HG03280 (cell line): Measurements from ENCODE around the gene PLCB1.

Experiments
- ATAC-seq: cut with Tn5 transposase; IDR thresholded peaks from one replicate; pipeline ENCODE4 v1.9.1; 2021; ENCODE audit warnings: mild to moderate bottlenecking, moderate library complexity; ENCODE audit not compliant: unreplicated experiment

PLCB1 gene

GRCh38 chr20:8474027-8474668 lies 342.1 kb downstream of the PLCB1 start:
- ATAC-seq: no peak

DNA sequence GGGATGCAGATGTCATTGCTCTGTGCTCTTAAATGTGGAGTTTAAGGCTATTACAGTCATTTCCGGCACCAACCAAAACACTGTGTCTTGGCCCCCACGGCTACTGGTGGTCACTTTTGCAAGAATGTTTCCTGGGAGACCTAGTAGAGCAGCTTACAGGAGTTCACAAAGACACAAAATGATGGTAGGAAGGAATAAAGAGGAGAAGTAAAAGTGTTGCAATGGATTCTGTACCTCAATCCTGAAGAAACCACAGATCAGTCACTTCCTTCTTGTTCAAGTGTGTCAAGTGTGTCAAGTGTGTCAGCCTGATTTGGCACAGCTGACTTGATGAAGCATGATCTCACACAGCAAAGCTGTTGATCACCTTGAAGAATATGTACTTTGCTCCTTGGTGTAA lies 344.0 kb downstream of the PLCB1 start:
- no peak for ATAC-seq

DNA sequence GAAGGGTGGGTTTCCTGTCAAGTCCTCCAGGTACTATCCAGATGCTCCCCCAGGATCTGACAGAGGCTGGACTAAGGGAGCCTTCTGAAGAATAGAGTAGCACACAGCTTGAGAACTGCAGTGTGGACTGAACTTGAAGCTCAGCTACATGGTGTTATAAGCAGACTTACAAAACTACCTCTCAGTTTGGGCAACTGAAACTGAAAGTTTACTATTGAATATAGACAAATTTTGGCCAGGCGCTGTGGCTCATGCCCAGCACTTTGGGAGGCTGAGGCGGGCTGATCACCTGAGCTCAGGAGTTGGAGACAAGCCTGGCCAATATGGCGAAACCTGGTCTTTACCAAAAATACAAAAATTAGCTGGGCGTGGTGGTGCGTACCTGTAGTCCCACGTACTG lies 348.5 kb downstream of the PLCB1 start:
- no peak for ATAC-seq

DNA sequence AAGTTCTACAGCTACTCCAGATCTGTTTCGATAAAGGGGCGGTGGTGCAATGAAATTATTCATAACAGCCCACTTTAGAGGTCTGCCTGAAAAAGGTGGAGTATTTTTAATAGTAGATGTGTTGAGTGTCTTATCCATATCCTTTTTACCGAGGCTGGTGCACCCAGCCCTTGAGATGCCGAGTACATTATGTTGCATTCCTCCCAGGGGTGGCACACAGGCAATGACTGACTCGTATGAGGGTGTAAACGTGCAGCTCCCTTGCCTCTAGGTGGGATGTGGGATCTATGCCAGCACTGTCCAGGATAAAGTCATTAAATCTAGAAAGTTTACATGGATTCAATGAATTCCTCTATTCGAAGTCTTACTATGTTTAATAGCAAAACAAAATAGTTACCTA lies 355.6 kb downstream of the PLCB1 start:
- no peak for ATAC-seq

DNA sequence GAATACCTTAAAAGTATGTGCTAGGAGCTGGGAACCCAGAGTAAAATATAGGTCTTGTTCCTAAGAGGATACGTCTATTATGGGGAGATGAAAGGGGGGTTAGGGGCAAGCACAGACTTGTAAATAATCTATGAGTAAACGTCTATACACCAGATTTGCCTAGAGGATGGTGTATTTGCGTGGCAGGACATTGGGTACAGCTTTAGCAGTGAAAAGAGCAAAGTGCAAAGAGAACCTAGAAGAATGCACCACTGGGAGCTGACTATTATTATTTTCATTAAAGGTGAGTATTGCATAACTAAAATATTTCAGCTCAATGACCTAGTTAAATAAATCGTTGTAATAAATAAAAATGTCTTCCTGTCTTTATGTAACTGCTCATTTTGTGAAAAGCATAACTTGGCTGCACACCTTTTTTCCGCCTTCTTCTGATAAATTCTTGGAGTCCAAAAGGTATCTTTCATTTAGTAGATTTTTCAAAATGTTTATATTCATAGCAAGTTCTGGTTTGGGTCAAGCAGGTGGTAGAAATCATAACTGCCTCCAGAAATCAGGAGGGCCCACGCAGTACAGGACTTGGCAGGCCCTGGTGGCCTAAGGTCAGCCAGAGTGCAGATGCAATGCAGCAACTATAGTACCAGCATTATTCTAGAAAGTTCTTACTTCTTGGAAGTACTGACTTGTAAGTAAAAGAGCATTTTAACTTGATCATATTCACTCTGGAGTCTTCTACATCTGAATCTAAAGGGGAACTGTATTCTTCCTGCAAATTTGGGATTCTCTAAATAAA lies 357.2 kb downstream of the PLCB1 start:
- no peak for ATAC-seq

DNA sequence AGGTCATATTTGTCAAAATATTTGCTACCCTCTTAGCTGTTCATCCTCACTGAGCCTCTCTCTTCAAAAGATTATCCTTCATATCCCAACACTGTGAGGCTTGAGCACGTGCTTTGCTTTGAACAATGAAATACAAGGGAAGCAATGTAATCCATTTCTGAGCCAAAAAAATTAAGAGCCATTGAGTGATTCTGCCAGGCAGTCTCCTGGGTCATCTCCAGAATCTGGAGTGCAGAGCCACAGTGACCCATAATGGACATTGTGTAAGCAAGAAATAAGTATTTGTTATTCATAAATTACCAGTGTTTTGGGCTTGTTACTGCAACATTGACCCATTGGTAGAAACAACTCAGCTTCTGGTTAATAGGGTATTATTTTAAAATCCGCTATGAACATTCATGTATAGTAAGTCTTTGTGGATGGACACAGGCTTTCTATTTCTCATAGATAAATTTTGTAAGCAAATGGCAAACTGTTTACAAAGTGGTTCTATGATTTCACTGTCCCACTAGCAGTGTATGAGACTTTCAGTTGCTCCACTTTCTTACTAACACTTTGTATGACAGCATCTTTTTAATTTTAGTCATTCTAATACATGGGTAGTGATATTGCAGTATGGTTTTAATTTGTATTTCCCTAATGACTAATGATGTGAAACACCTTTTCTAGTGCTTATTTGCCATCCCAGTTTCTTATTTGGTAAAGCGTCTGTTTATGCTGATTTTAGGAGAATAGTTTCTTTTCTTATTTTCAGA lies 358.2 kb downstream of the PLCB1 start:
- no peak for ATAC-seq

GRCh38 chr20:8492173-8492572 lies 360.1 kb downstream of the PLCB1 start:
- no peak for ATAC-seq

- no peak for ATAC-seq
Observed at GRCh38 chr20:8498571-8498970, 366.5 kb downstream of the PLCB1 start.

DNA sequence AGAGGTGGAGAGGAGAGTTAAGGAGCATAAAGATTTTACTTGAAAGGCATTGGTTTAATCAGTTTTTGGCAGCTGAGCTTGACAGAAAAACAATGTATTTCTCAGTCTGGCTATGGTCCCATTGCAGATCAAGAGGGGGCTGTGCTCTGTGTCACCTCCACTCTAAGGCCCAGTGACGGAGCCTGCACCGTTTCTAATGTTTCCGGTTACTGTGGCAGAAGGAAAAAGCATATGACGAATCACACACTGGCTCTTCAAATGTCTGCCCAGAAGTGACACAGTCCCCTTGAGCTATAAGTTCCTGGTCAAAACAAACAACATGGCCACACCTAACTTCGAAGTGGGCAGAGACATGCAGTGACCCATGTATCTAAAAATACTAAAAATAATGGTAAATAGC lies 372.0 kb downstream of the PLCB1 start:
- no peak for ATAC-seq

GRCh38 chr20:8505476-8506200 lies 373.6 kb downstream of the PLCB1 start:
- ATAC-seq: no peak

DNA sequence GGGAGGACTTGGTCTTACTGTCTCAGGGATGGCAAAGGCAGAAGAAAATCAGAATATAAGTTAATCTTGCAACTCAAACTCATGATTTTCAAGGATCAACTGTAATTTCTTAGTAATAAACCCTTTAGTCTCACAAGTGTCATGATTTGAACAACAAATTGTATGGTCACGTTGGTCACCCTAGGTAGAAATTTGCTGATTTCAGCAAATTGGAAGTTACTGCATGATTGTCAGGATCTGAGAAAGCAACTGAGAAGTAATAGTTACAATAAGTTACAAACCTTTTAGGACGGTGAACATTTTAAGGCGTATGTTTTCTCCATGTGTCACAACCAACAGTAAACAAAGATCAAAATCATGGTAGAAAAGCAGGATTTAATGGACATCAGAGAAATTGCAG lies 375.2 kb downstream of the PLCB1 start:
- no peak for ATAC-seq

GRCh38 chr20:8509809-8510208 lies 377.7 kb downstream of the PLCB1 start:
- ATAC-seq: no peak

GRCh38 chr20:8510808-8511207 lies 378.7 kb downstream of the PLCB1 start:
- no peak for ATAC-seq

GRCh38 chr20:8512003-8512402 lies 379.9 kb downstream of the PLCB1 start:
- no peak for ATAC-seq

DNA sequence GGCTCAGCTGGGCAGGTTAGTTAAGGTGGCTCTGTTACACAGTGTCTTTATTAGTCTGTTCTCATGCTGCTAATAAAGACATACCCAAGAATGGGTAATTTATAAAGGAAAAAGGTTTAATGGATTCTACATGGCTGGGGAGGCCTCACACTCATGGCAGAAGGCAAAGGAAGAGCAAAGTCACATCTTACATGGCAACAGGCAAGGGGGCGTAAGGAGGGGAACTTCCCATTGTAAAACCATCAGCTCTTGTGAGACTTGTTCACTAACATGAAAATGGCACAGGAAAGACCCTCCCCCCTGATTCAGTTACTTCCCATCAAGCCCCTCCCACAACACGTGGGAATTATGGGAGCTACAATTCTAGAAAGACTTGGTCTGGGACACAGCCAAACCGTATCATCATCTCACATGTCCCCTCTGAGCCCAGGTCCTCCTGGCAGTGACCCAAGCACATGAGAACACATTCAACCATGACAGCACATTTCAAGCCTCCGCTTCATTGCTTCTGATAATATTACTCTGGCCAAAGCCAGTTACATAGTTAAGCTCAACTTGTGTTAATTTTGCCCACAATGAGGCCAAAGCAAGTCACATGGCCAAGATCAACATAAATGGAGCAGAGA lies 383.9 kb downstream of the PLCB1 start:
- ATAC-seq: no peak

DNA sequence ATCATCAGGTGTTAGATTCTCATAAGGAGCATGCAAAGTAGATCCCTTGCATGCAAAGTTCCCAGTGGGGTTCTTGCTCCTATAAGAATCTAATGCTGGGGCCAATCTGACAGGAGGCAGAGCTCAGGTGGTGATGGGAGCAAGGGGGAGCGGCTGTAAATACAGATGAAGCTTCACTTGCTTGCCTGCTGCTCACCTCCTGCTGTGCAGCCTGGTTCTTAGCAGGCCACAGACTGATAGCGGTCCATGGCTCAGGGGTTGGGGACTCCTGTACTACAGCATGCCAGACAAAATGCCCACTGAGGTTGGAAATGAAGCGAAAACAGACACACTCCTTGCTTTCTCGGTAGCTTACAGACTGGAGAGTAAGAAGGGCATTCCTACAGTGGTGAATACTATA lies 386.8 kb downstream of the PLCB1 start:
- no peak for ATAC-seq

DNA sequence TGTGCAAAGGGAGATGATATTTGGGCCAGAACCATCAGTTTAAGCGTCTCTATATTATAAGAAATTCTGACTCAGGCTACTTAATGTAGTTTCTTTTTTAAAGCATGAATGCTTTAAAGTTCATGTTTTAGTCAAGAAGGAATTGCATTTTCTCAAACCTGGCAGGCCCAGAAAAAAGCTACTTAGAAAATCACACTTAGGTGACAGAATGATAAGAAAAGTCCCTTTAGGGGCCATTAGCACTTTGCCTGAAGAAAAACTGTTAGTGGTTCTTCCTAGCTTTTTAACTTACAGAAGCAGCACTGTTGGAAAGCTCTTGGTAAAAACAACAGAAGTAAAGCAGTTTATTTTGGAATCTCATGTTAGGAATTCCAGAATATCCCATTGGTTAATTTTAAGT lies 387.8 kb downstream of the PLCB1 start:
- ATAC-seq: no peak

DNA sequence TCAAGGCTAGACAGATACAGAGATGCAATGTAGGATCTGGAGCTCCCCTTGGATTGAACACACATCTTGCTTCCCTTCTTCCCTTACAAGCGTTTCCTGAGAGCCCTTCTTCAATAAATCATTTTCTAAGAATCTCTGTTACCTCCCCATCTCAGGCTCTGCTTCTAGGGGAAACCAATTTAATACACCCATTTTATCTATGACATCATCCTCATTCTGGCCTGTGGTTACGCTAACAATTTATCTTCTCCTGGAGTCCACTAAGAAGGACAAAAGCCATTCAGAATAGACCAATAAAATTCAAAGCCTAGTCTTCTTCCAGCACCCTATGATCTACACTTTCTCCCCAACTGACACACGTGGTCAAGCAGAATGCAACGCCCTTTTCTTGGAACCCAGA lies 390.1 kb downstream of the PLCB1 start:
- no peak for ATAC-seq

DNA sequence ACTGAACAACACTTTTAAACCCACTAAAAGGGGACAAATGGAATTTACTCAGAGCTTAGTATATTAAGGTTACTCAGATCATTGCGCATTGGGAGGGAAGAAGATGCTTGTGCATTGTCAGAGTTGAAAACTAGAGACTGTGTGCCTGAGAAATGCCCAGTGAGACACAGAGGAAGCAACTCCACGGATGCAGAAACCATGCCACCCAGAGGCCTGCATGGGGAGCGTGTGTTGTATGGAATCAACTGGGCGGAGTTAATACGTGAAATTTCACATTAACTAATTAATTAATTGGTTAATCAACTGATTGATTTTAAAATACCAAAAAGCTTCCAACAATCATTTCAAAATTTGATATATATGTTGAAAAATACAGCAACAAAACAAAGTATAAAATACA lies 391.6 kb downstream of the PLCB1 start:
- no peak for ATAC-seq

DNA sequence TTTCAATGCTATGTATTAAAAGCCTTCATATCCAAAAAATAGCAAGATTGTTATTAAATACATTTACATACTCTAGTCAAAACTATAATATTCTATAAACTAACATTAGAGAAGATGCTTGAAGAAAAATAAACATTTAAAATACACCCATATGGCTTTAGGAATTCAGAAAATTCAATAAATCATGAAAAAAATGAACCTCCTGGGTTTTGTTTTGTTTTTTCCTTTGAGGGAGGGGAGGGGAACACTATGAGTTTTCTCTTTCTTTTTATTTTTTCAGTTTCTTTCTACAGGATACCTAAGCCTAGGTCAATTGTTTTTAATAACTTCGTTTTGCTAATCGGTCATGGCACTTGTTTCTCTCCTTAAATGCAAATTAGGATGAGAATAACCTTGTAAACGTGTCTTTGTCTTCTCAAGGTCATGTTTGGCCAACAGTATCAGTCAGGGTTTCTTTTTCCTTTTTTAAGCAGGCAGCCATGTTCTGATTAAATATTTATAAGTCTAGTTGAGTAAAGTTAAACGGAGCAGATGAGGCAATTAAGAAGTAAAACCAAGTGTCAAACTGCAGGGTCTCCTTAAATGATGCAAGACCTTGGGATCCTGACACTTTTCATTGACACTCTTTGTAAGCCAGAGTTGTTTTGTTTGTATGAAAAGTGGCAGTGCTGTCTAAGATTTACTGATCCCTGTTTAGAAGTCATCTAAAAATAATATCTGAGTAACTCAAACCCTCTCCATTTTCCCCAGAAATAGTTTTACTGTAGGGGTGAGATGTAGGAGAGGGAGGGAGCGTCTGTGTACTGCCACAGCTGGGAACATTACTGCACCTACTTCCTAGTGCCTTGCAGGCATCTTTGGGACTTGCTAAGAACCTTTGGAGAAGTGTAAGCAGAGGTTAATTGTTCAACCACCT lies 392.3 kb downstream of the PLCB1 start:
- no peak for ATAC-seq
